Stromal cell of bone marrow (primary cell): ENCODE data around the gene CCDC9B.
A peak's percentile ranks its signal among the peaks of the same experiment; 100 is the strongest.

ENCODE experiments used
- DNase-seq: peaks from one replicate; pipeline ENCODE4 v3.0.0-alpha.2; 2012; ENCODE audit warnings: low read depth

The CCDC9B gene

GRCh38 chr15:40329804-40330203 is 10.9 kb downstream of the CCDC9B start:
- DNase-seq: no peak

GRCh38 chr15:40328751-40329150 is 12.0 kb downstream of the CCDC9B start:
- DNase-seq: no peak

- no peak for DNase-seq
These were observed 12.6 kb downstream of the CCDC9B start for GRCh38 chr15:40328176-40328575.

- no peak for DNase-seq
These were observed 13.3 kb downstream of the CCDC9B start for GRCh38 chr15:40327457-40327856.

- no peak for DNase-seq
These were observed 15.0 kb downstream of the CCDC9B start for GRCh38 chr15:40325700-40326099.

GRCh38 chr15:40325188-40325587 is 15.6 kb downstream of the CCDC9B start:
- DNase-seq: no peak

GRCh38 chr15:40323953-40324937 is 16.5 kb downstream of the CCDC9B start:
- DNase-seq: no peak

GRCh38 chr15:40323239-40323952 is 17.3 kb downstream of the CCDC9B start, which contains the start of gene INAFM2:
TSS of gene INAFM2 (plus strand) at chr15:40323692. CDS start at chr15:40324056, 364 bp downstream.
- DNase-seq: peak; percentile 73

- DNase-seq: no peak
These were observed 18.1 kb downstream of the CCDC9B start for GRCh38 chr15:40322531-40323238.

- no peak for DNase-seq
These were observed 19.8 kb downstream of the CCDC9B start for GRCh38 chr15:40320931-40321371.

- no peak for DNase-seq
These were observed 20.3 kb downstream of the CCDC9B start for GRCh38 chr15:40320409-40320808.

GRCh38 chr15:40317580-40317979 is 23.2 kb downstream of the CCDC9B start:
- no peak for DNase-seq

GRCh38 chr15:40316931-40317330 is 23.8 kb downstream of the CCDC9B start:
- DNase-seq: no peak

- DNase-seq: peak; percentile 50
These were observed 25.9 kb downstream of the CCDC9B start for GRCh38 chr15:40314723-40315276.

- DNase-seq: no peak
These were observed 27.0 kb downstream of the CCDC9B start for GRCh38 chr15:40313531-40314398.

GRCh38 chr15:40312370-40313158 is 28.2 kb downstream of the CCDC9B start:
- DNase-seq: no peak

- no peak for DNase-seq
These were observed 29.7 kb downstream of the CCDC9B start for GRCh38 chr15:40310993-40311392.

- DNase-seq: no peak
These were observed 30.5 kb downstream of the CCDC9B start for GRCh38 chr15:40310001-40310959.

GRCh38 chr15:40309344-40309862 is 31.3 kb downstream of the CCDC9B start:
- DNase-seq: no peak
